Endothelial cell of umbilical vein (primary cell): ENCODE data around the gene C4A.

Source experiments
- CTCF ChIP-seq, 2 donors: IDR thresholded peaks; 1 replicate in 1 of 2; 2 replicates in 1 of 2; pipeline ENCODE4 v1.5.1; 2011; ENCODE audit warnings: low read length in 2 of 2, mild to moderate bottlenecking in 2 of 2, moderate library complexity in 2 of 2, control low read depth in 1 of 2, inconsistent platforms in 1 of 2, low read depth in 1 of 2; ENCODE audit not compliant: insufficient read depth in 1 of 2; ENCODE audit errors: extremely low read depth in 1 of 2
- EZH2 ChIP-seq: IDR thresholded peaks from 2 replicates; pipeline ENCODE4 v1.6.1; 2012; ENCODE audit warnings: borderline replicate concordance, low read depth, mild to moderate bottlenecking, moderate library complexity, low read length, inconsistent platforms; ENCODE audit not compliant: severe bottlenecking
- FOS ChIP-seq: IDR thresholded peaks from 2 replicates; pipeline ENCODE4 v1.6.1; 2011; ENCODE audit warnings: mild to moderate bottlenecking, low read length, moderate library complexity, borderline replicate concordance; ENCODE audit not compliant: insufficient read depth
- MAX ChIP-seq: IDR thresholded peaks from 2 replicates; pipeline ENCODE4 v1.6.1; 2011; ENCODE audit not compliant: insufficient read depth, insufficient read length
- MYC ChIP-seq: IDR thresholded peaks from one replicate; pipeline ENCODE4 v1.6.1; 2011; ENCODE audit warnings: mild to moderate bottlenecking, low read depth, low read length
- POLR2A ChIP-seq: IDR thresholded peaks from 2 replicates; pipeline ENCODE4 v1.6.1; 2012; ENCODE audit warnings: low read depth, mild to moderate bottlenecking, control low read depth, low read length
- POLR2AphosphoS5 ChIP-seq: IDR thresholded peaks from 2 replicates; pipeline ENCODE4 v1.6.1; 2012; ENCODE audit warnings: low read depth, mild to moderate bottlenecking, control low read depth, low read length, moderate library complexity; ENCODE audit not compliant: insufficient read depth

- TF ChIP-seq CTCF (IDR thresholded peaks at IDR 0.05; ENCODE audit: extremely low read depth in 1 of 2, insufficient read depth in 1 of 2, low read depth in 1 of 2, low read length in 2 of 2), result no peak
- TF ChIP-seq POLR2A, result no peak
- TF ChIP-seq EZH2, result no peak
- TF ChIP-seq MAX, result no peak
- TF ChIP-seq MYC, result no peak
- no peak for TF ChIP-seq POLR2AphosphoS5
- no peak for TF ChIP-seq FOS
Observed at GRCh38 chr6:31949926-31950548, 31.8 kb upstream of the C4A start.
